H1 (cell line): ENCODE data around the gene ACTN4. TPM values are rescaled to one million over a fixed set of nuclear protein-coding genes. Genes with fewer than 3 reads are reported as not detected.

Source experiments
- CTCF ChIA-PET: fragments of 300-600 bp; sonication (Branson Sonifier 250); formaldehyde crosslinking; loops from one replicate; lab custom pipeline; 2021; ENCODE audit not compliant: partially characterized antibody; lab: Charles Lee
- POLR2A ChIA-PET: fragments of 300-600 bp; sonication (Branson Sonifier 250); formaldehyde crosslinking; loops from one replicate; lab custom pipeline; 2021; ENCODE audit warnings: inconsistent platforms; ENCODE audit not compliant: partially characterized antibody; lab: Charles Lee
- DNase-seq, 2 experiments: peaks; one replicate each; pipeline versions ENCODE4 v3.0.0 to v3.0.0-alpha.2; 2010 to 2022; ENCODE audit warnings: low spot score in 2 of 2, low read depth in 1 of 2, mixed read lengths in 1 of 2
- FAIRE-seq: peaks from 2 replicates; lab custom pipeline; 2011; peaks lifted over from hg19 to GRCh38; lab: Jason Lieb, UNC
- H2AFZ ChIP-seq: 2 replicates; pipeline ENCODE4 v1.8.1; 2012; ENCODE audit warnings: low read length, inconsistent platforms
- H2AK5ac ChIP-seq: 2 replicates; pipeline ENCODE4 v1.6.1; 2013; ENCODE audit warnings: low read depth, low read length
- H2BK120ac ChIP-seq: replicated peaks from 2 replicates; pipeline ENCODE3; 2013; ENCODE audit warnings: low read depth, low read length, inconsistent platforms
- H2BK12ac ChIP-seq: 2 replicates; pipeline ENCODE4 v1.6.1; 2013; ENCODE audit warnings: low read depth, low read length
- H2BK15ac ChIP-seq: 2 replicates; pipeline ENCODE4 v1.6.1; 2013; ENCODE audit warnings: low read length
- H2BK20ac ChIP-seq: 2 replicates; pipeline ENCODE4 v1.6.1; 2013; ENCODE audit warnings: low read length
- H2BK5ac ChIP-seq: 2 replicates; pipeline ENCODE4 v1.6.1; 2013; ENCODE audit warnings: low read depth, low read length
- H3K14ac ChIP-seq: 2 replicates; pipeline ENCODE4 v1.6.1; 2013; ENCODE audit warnings: inconsistent platforms; ENCODE audit not compliant: insufficient read length
- H3K18ac ChIP-seq: 2 replicates; pipeline ENCODE4 v1.6.1; 2013; ENCODE audit warnings: low read length; ENCODE audit errors: extremely low read depth
- H3K23ac ChIP-seq: 2 replicates; pipeline ENCODE4 v1.6.1; 2013; ENCODE audit warnings: inconsistent platforms; ENCODE audit not compliant: insufficient read length
- H3K23me2 ChIP-seq: 2 replicates; pipeline ENCODE4 v1.6.1; 2013; ENCODE audit warnings: low read depth, low read length
- H3K27ac ChIP-seq: 2 replicates; pipeline ENCODE4 v1.6.1; 2011; ENCODE audit warnings: low read depth, low read length, inconsistent platforms
- H3K27me3 ChIP-seq, 4 experiments: replicated peaks in 1 of 4; 1 replicate in 1 of 4; 2 replicates in 3 of 4; pipeline versions ENCODE4 v1.6.1 to v1.8.1; 2011 to 2013; ENCODE audit warnings: low read length in 3 of 4, mild to moderate bottlenecking in 3 of 4, inconsistent platforms in 2 of 4, mixed read lengths in 2 of 4, moderate library complexity in 1 of 4; ENCODE audit not compliant: control insufficient read depth in 3 of 4, insufficient read depth in 3 of 4; ENCODE audit errors: extremely low read depth in 1 of 4
- H3K36me3 ChIP-seq, 4 experiments: 2 replicates each; pipeline versions ENCODE4 v1.6.1 to v1.8.1; 2011 to 2013; ENCODE audit warnings: mild to moderate bottlenecking in 4 of 4, low read length in 3 of 4, moderate library complexity in 2 of 4, control low read depth in 1 of 4, inconsistent platforms in 1 of 4; ENCODE audit not compliant: insufficient read depth in 4 of 4, control insufficient read depth in 2 of 4
- H3K4ac ChIP-seq: replicated peaks from 2 replicates; pipeline ENCODE3; 2013; ENCODE audit warnings: low read length, low read depth, mixed read lengths, inconsistent platforms; ENCODE audit not compliant: insufficient read length
- H3K4me1 ChIP-seq, 4 experiments: replicated peaks in 1 of 4; 1 replicate in 1 of 4; 2 replicates in 3 of 4; pipeline versions ENCODE4 v1.6.1 to v1.8.1; 2011 to 2013; ENCODE audit warnings: low read length in 3 of 4, inconsistent platforms in 2 of 4, mixed read lengths in 1 of 4; ENCODE audit not compliant: insufficient read depth in 4 of 4, control insufficient read depth in 3 of 4
- H3K4me2 ChIP-seq, 2 experiments: 2 replicates each; pipeline versions ENCODE4 v1.6.1 to v1.8.1; 2011 to 2013; ENCODE audit warnings: low read depth in 2 of 2, low read length in 2 of 2, control low read depth in 1 of 2, inconsistent platforms in 1 of 2, mild to moderate bottlenecking in 1 of 2; ENCODE audit not compliant: insufficient read depth in 1 of 2
- H3K4me3 ChIP-seq, 4 experiments: fragments of 200-600, 300-600 bp in 1 of 4; sonication (generic), shearing (Covaris generic), sonication (Bioruptor Twin) in 1 of 4; 2 replicates each; pipeline versions ENCODE4 v1.5.1 to v1.8.1; 2011 to 2016; ENCODE audit warnings: low read length in 4 of 4, low read depth in 3 of 4, control low read depth in 2 of 4, inconsistent platforms in 2 of 4, mild to moderate bottlenecking in 2 of 4, mixed read lengths in 1 of 4, moderate library complexity in 1 of 4; ENCODE audit not compliant: insufficient read depth in 2 of 4; ENCODE audit errors: extremely low read depth in 1 of 4
- H3K56ac ChIP-seq: replicated peaks from 2 replicates; pipeline ENCODE3; 2013; ENCODE audit warnings: low read depth, mild to moderate bottlenecking, mixed read lengths, low read length, inconsistent platforms; ENCODE audit not compliant: insufficient read length
- H3K79me1 ChIP-seq: 2 replicates; pipeline ENCODE4 v1.6.1; 2013; ENCODE audit warnings: low read depth, low read length, control low read depth
- H3K79me2 ChIP-seq, 2 experiments: 2 replicates each; pipeline versions ENCODE4 v1.6.1 to v1.8.1; 2012 to 2013; ENCODE audit warnings: low read length in 2 of 2, mild to moderate bottlenecking in 2 of 2, inconsistent platforms in 1 of 2; ENCODE audit not compliant: insufficient read depth in 2 of 2, control insufficient read depth in 1 of 2
- H3K9ac ChIP-seq, 4 experiments: replicated peaks in 1 of 4; 1 replicate in 1 of 4; 2 replicates in 3 of 4; pipeline versions ENCODE4 v1.6.1 to v1.8.1; 2011 to 2013; ENCODE audit warnings: low read depth in 3 of 4, low read length in 3 of 4, control low read depth in 2 of 4, mild to moderate bottlenecking in 2 of 4, moderate library complexity in 2 of 4, inconsistent platforms in 1 of 4; ENCODE audit errors: extremely low read depth in 1 of 4
- H3K9me3 ChIP-seq, 2 experiments: 2 replicates each; pipeline versions ENCODE4 v1.6.1 to v1.8.1; 2012 to 2013; ENCODE audit warnings: mild to moderate bottlenecking in 2 of 2, moderate library complexity in 2 of 2, control low read depth in 1 of 2, inconsistent platforms in 1 of 2, low read depth in 1 of 2, low read length in 1 of 2, mixed read lengths in 1 of 2; ENCODE audit not compliant: insufficient read depth in 2 of 2
- H4K20me1 ChIP-seq, 2 experiments: replicated peaks in 1 of 2; 2 replicates each; pipeline versions ENCODE3 to v1.8.1; 2011 to 2013; ENCODE audit warnings: inconsistent platforms in 2 of 2, low read length in 2 of 2, mild to moderate bottlenecking in 1 of 2; ENCODE audit not compliant: insufficient read depth in 2 of 2, control insufficient read depth in 1 of 2
- H4K5ac ChIP-seq: 2 replicates; pipeline ENCODE4 v1.6.1; 2013; ENCODE audit warnings: low read length, low read depth, mixed read lengths, inconsistent platforms; ENCODE audit not compliant: insufficient read length
- H4K8ac ChIP-seq: 2 replicates; pipeline ENCODE4 v1.8.0; 2013; ENCODE audit warnings: mild to moderate bottlenecking, moderate library complexity, low read length, inconsistent platforms; ENCODE audit not compliant: insufficient read depth; ENCODE audit errors: extremely low read depth
- H4K91ac ChIP-seq: replicated peaks from 2 replicates; pipeline ENCODE3; 2013; ENCODE audit warnings: low read length, mixed read lengths, inconsistent platforms; ENCODE audit not compliant: insufficient read length
- ASH2L ChIP-seq: fragments of 200-600, 300-600 bp; sonication (generic); IDR thresholded peaks from one replicate; pipeline ENCODE4 v1.7.1; 2017; ENCODE audit warnings: low read length
- BCL11A ChIP-seq, 2 experiments: IDR thresholded peaks; one replicate each; pipeline ENCODE4 v1.6.1; 2011; ENCODE audit warnings: low read depth in 2 of 2, low read length in 2 of 2, mild to moderate bottlenecking in 2 of 2
- BRCA1 ChIP-seq: IDR thresholded peaks from 2 replicates; pipeline ENCODE4 v1.6.1; 2012; ENCODE audit warnings: low read depth, low read length, improper control_type of control experiment
- CHD2 ChIP-seq: IDR thresholded peaks from 2 replicates; pipeline ENCODE4 v1.6.1; 2012; ENCODE audit warnings: low read length, improper control_type of control experiment
- GABPA ChIP-seq: IDR thresholded peaks from 2 replicates; pipeline ENCODE4 v1.6.1; 2011; ENCODE audit warnings: mild to moderate bottlenecking, low read length, moderate library complexity, borderline replicate concordance; ENCODE audit not compliant: insufficient read depth
- HDAC6 ChIP-seq: IDR thresholded peaks from one replicate; pipeline ENCODE4 v1.7.1; 2012; ENCODE audit warnings: low read depth, mild to moderate bottlenecking, inconsistent platforms, low read length, moderate library complexity
- KDM4A ChIP-seq: IDR thresholded peaks from one replicate; pipeline ENCODE4 v1.7.1; 2012; ENCODE audit warnings: low read depth, mild to moderate bottlenecking, moderate library complexity, low read length, inconsistent platforms; ENCODE audit not compliant: severe bottlenecking
- NRF1 ChIP-seq: IDR thresholded peaks from 2 replicates; pipeline ENCODE4 v1.6.1; 2011; ENCODE audit warnings: mild to moderate bottlenecking, low read depth, low read length, improper control_type of control experiment
- RBBP5 ChIP-seq: IDR thresholded peaks from 2 replicates; pipeline ENCODE4 v1.7.1; 2012; ENCODE audit warnings: low read depth, mild to moderate bottlenecking, inconsistent platforms, low read length, moderate library complexity, borderline replicate concordance
- SP2 ChIP-seq: IDR thresholded peaks from 2 replicates; pipeline ENCODE4 v1.6.1; 2012; ENCODE audit warnings: mild to moderate bottlenecking, low read length, inconsistent platforms
- SP4 ChIP-seq: IDR thresholded peaks from 2 replicates; pipeline ENCODE4 v1.6.1; 2012; ENCODE audit warnings: low read length, inconsistent platforms
- SRF ChIP-seq: IDR thresholded peaks from 2 replicates; pipeline ENCODE4 v1.6.1; 2011; ENCODE audit warnings: mild to moderate bottlenecking, low read depth, low read length, moderate library complexity
- TCF12 ChIP-seq: IDR thresholded peaks from 2 replicates; pipeline ENCODE4 v1.6.1; 2011; ENCODE audit warnings: low read depth, mild to moderate bottlenecking, low read length
- TEAD4 ChIP-seq: IDR thresholded peaks from 2 replicates; pipeline ENCODE4 v1.6.1; 2012; ENCODE audit warnings: low read depth, low read length, inconsistent platforms, mixed read lengths
- WGBS, 2 experiments: shearing (Covaris generic) in 1 of 2; methylation state at CpG; one replicate each; pipeline versions ENCODE4 v1.1.6 to v1.1.7; 2013 to 2015; ENCODE audit warnings: low lambda C conversion rate in 2 of 2, mixed read lengths in 2 of 2, inconsistent platforms in 1 of 2, low coverage in 1 of 2, missing lambda C conversion rate in 1 of 2; ENCODE audit not compliant: insufficient replicate concordance in 2 of 2, insufficient coverage in 1 of 2, insufficient read length in 1 of 2; ENCODE audit errors: extremely low coverage in 1 of 2, missing lambda C conversion rate in 1 of 2; 5-methylcytosine and 5-hydroxymethylcytosine counted together
- polyA plus RNA-seq, 7 experiments: library from polyadenylated mRNA; depleted of rRNA in 3 of 7; stranded (reverse) in 5 of 7; unstranded in 2 of 7; fragments of >200 nt in 5 of 7; fragments of 200-250 nt in 2 of 7; gene quantifications; 1 replicate in 5 of 7; 2 replicates in 1 of 7; 4 replicates in 1 of 7; pipeline versions ENCODE4 v1.2.1 to v1.2.3, GENCODE V29; 2011 to 2013; ENCODE audit warnings: missing spikeins in 2 of 7, mixed read lengths in 2 of 7
- total RNA-seq: library from RNA; stranded (reverse); fragmentation: NEBNext Ultra II Directional; extraction: Animal tissue kit (Norgen Biotek cat#: 25700); gene quantifications from 2 replicates; pipeline ENCODE4 v1.2.1, GENCODE V29; 2021
- TF ChIP-seq, protein P1 (sequence below): IDR thresholded peaks from 2 replicates; pipeline ENCODE4 v1.6.1; 2011; ENCODE audit warnings: low read depth, mild to moderate bottlenecking, low read length; ENCODE audit not compliant: insufficient read depth

ACTN4 gene
- total and polyA plus RNA-seq, 2 of the 8 experiments (the other 6 are each of a cell fraction or from before 2014, with no cell fraction given): 211 to 520 TPM

DNA sequence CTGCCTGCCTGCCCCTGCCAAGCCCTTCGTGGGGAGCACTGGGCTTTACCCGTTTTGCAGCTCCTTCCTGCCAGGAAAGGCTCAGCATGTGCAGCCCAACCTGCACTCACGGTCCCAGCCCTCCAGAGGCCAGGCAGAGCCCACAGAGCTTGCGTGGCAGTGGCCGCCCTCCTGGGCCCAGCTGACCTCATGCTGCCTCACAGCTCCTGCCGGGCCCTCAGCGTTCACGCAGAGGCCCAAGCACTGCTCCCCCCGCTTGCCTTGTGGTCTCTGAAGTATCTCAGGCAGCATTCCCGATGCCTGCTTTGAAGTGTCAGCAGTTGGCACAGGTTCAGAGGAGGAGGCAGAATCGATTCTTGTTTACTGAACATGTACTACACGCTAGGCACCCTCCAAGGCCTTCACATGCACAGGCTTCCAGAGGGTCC is 64.3 kb downstream of the ACTN4 start:
- DNase-seq (no peak), FAIRE-seq (no peak)
- Histone ChIP-seq H2BK12ac (no peak overlapping the region), H3K18ac (no peak overlapping the region), H2BK20ac (no peak overlapping the region), H3K23ac (no peak overlapping the region), H3K27ac (no peak overlapping the region), H3K79me2 (no peaks in the 10 kb centered on the region), H3K9ac (no peak overlapping the region), H3K4me1 (no peaks in the 10 kb centered on the region), H3K4me3 (no peak overlapping the region), H3K56ac (no peak overlapping the region), H2BK120ac (no peak overlapping the region), H4K91ac (no peak overlapping the region), H3K9me3 (no peaks in the 10 kb centered on the region), H4K5ac (no peak overlapping the region), H3K4me2 (no peak overlapping the region), H2AFZ (no peak overlapping the region), H2AK5ac (no peak overlapping the region), H4K8ac (no peak overlapping the region), H3K23me2 (no peaks in the 10 kb centered on the region), H4K20me1 (peaks cover 5 to 18% of the 10 kb centered on the region in 2 experiments), H3K36me3 (peaks cover 37 to 80% (median 58%) of the 10 kb centered on the region in 4 experiments), H2BK15ac (no peak overlapping the region), H3K4ac (no peak overlapping the region), H3K14ac (no peak overlapping the region), H2BK5ac (no peak overlapping the region; the same call in 1 of the 2 replicates), H3K79me1 (peaks cover 4% of the 10 kb centered on the region), H3K27me3 (no peaks in the 10 kb centered on the region; a peak in 1 of 7 replicates)
- no peak for TF ChIP-seq HDAC6
- TF ChIP-seq BCL11A (IDR thresholded peaks at IDR 0.05; ENCODE audit: low read depth in 2 of 2, low read length in 2 of 2): no peak
- no peak for TF ChIP-seq GABPA
- TF ChIP-seq KDM4A: no peak
- no peak for TF ChIP-seq SRF
- TF ChIP-seq, protein P1, sequence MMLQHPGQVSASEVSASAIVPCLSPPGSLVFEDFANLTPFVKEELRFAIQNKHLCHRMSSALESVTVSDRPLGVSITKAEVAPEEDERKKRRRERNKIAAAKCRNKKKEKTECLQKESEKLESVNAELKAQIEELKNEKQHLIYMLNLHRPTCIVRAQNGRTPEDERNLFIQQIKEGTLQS: no peak
- no peak for TF ChIP-seq SP4
- TF ChIP-seq CHD2: no peak
- no peak for TF ChIP-seq BRCA1
- no peak for TF ChIP-seq NRF1
- no peak for TF ChIP-seq ASH2L
- TF ChIP-seq TCF12: no peak
- TF ChIP-seq RBBP5: no peak
- TF ChIP-seq SP2: no peak
- TF ChIP-seq TEAD4: no peak
- POLR2A ChIA-PET: interaction anchor here (0.7 to 2.4 kb wide), 12 partner anchors 8 to 134 kb away, joined by 3 to 13 read pairs (median 5); no protein-coding TSS in a partner anchor
- CTCF ChIA-PET: interaction anchor here (0.6 to 2.0 kb wide), 9 partner anchors 8 to 77 kb away, joined by 3 to 8 read pairs (median 4); no protein-coding TSS in a partner anchor
- 90% methylated on average over 12 of the region's 12 CpGs; no CpG with 5 or more reads in 1 of the 2 experiments for WGBS, 2 experiments
